HUES64 (cell line): ENCODE results near the gene ZNF26.

ENCODE experiments used
- H3K27ac ChIP-seq: 2 replicates; pipeline ENCODE4 v1.7.0; 2013; ENCODE audit warnings: low read depth, low read length, inconsistent platforms
- H3K27me3 ChIP-seq: 2 replicates; pipeline ENCODE4 v1.6.1; 2013; ENCODE audit warnings: mild to moderate bottlenecking, low read length; ENCODE audit not compliant: insufficient read depth
- H3K36me3 ChIP-seq: 2 replicates; pipeline ENCODE4 v1.6.1; 2013; ENCODE audit warnings: mild to moderate bottlenecking, low read length; ENCODE audit not compliant: insufficient read depth
- H3K4me1 ChIP-seq: 2 replicates; pipeline ENCODE4 v1.6.1; 2013; ENCODE audit warnings: mild to moderate bottlenecking, low read length, moderate library complexity; ENCODE audit not compliant: insufficient read depth
- H3K4me3 ChIP-seq: 2 replicates; pipeline ENCODE4 v1.5.1; 2013; ENCODE audit warnings: mild to moderate bottlenecking, low read length, moderate library complexity
- H3K9ac ChIP-seq: 2 replicates; pipeline ENCODE4 v1.6.1; 2013; ENCODE audit warnings: mild to moderate bottlenecking, low read depth, low read length
- H3K9me3 ChIP-seq: 2 replicates; pipeline ENCODE4 v1.6.1; 2013; ENCODE audit warnings: low read depth, low read length; ENCODE audit not compliant: insufficient read depth
- WGBS: fragments of 150-250, 120-280 bp; methylation state at CpG from one replicate; pipeline ENCODE4 v1.1.7; 2013; ENCODE audit warnings: missing lambda C conversion rate; 5-methylcytosine and 5-hydroxymethylcytosine counted together

Gene ZNF26

DNA sequence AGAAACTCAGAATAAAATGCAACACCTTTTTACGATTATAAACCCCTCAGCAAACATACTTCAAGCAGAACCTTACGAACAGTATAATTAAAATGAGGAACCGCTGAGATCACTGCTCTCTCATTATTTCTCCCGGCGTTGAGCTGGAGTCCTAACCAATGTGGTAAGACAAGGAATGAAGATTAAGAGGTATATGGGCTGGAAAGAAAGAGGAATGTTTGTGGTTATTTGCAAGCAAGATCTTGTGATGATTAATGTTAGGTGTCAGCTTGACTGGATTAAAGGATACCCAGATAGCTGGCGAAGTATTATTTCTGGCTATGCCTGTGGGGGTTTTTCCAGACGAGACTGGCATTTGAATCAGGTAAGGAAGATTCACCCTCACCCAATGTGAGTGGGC, 40.8 kb downstream of the ZNF26 start:
- peaks cover 65% of the 10 kb centered on the region for H3K9me3 ChIP-seq
- 94% methylated on average over 7 of the region's 7 CpGs for WGBS
- H3K36me3 ChIP-seq: no peaks in the 10 kb centered on the region
- no peaks in the 10 kb centered on the region for H3K4me1 ChIP-seq
- no peaks in the 10 kb centered on the region for H3K27me3 ChIP-seq
- no peak overlapping the region for H3K4me3 ChIP-seq
- no peak overlapping the region for H3K27ac ChIP-seq
- H3K9ac ChIP-seq: no peak overlapping the region

DNA sequence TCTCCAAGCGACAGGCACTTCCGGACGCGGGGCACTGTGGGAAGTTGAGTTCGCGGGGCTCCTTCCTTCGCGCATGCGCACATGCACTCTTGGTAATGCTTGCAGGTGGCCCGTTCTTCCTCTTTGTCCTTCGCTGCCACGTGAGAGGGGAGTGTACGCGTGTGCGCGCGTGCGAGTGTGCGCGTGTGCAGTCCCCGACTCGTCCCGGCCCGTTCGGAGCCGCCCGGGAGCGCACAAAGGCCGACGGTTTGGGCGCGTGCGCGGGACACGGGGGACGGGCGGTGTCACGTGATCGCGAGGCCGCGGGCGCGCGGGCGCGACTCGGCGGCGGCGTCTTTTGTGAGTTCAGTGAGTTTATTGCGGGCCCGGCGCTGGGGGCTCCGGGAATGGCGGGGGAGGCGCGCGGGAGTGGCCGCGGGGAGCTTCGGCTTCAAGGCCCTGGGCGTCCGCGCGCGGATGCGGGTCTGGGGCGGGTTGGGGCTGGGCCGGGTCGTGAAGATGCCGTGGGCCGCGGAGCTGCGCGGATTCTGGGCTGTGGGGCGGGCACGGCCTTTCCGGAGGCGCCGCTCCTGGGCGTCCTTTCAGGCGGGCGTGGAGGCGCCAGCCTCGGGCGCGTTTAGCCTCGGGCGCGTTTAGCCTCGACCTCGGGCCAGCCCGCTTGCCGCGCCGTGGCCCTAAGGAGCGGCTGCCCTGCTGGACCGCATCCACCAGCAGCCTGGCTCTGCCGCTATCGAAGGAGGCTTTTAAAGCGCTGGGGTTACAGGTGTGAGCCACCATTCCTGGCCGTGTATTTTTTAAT, 51.2 kb downstream of the ZNF26 start, which contains the start of gene ZNF84:
ZNF84 (plus strand) TSS at position 303 of the 799 bp plus-strand sequence. CDS start 3,959 bp downstream, outside the sequence.
- Histone ChIP-seq H3K4me1 (no peaks in the 10 kb centered on the region), H3K27ac (peak within 1 kb of the TSS; percentile 98), H3K9ac (peak within 1 kb of the TSS; percentile 98), H3K4me3 (peak within 1 kb of the TSS; percentile 90), H3K36me3 (peaks cover 42% of the 10 kb centered on the region), H3K9me3 (peaks cover 63% of the 10 kb centered on the region), H3K27me3 (no peaks in the 10 kb centered on the region)
- under 1% methylated on average over 103 of the region's 103 CpGs for WGBS

DNA sequence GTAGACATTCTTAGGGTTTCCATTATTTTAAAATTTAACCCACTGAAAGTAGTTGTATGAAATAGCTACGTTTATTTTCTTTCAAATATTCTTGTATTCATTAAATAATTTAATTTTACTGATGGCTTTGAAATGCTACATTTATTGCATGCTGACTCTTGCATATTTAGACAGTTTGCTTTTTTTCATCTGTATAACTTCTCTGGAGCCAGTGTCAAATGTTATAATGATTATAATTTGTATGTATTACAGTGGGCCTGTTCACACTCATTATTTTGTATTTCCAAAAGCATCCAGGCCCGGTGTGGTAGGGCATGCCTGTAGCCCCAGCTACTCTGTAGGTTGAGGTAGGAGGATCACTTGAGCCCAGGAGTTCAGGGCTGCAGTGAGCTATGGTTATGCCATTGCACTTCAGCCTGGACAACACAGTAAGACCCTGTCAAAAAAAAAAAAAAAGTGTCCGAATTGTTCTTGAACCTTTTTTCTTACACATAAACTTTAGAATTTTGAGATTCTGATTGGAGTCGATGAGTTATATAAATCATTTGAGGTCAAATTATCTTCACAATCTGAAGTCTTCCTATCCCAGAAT, 52.0 kb downstream of the ZNF26 start:
- Histone ChIP-seq H3K9me3 (peaks cover 66% of the 10 kb centered on the region), H3K36me3 (peaks cover 50% of the 10 kb centered on the region), H3K27me3 (no peaks in the 10 kb centered on the region), H3K27ac (peak overlapping the region; percentile 98; the same call in 1 of the 2 replicates), H3K4me1 (no peaks in the 10 kb centered on the region), H3K9ac (peak overlapping the region; percentile 98), H3K4me3 (peak overlapping the region; percentile 90)
- 100% methylated on average over 1 of the region's 4 CpGs for WGBS

DNA sequence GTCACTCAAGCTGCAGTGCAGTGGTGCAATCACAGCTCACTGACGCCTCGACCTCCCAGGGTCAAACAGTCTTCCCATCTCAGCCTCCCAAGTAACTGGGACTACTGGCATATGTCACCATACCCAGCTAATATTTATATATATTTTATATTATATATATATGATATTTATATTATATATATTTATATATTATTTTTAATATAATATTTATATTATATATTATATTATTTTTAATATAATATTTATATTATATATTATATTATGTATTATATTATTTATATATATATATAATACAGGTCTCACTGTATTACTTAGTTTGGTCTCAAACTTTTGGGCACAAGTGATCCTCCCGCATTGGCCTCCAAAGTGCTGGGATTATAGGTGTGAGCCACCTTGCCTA, 60.5 kb downstream of the ZNF26 start:
- H3K4me1 ChIP-seq: no peaks in the 10 kb centered on the region
- H3K27me3 ChIP-seq: no peaks in the 10 kb centered on the region
- WGBS: 97% methylated on average over 3 of the region's 3 CpGs
- 0 out of 2 replicates have a peak overlapping the region, but pooled peaks have one; percentile 3 for H3K4me3 ChIP-seq
- no peak overlapping the region for H3K27ac ChIP-seq
- no peak overlapping the region for H3K9ac ChIP-seq
- H3K9me3 ChIP-seq: peaks cover 97% of the 10 kb centered on the region
- peaks cover 98% of the 10 kb centered on the region for H3K36me3 ChIP-seq

DNA sequence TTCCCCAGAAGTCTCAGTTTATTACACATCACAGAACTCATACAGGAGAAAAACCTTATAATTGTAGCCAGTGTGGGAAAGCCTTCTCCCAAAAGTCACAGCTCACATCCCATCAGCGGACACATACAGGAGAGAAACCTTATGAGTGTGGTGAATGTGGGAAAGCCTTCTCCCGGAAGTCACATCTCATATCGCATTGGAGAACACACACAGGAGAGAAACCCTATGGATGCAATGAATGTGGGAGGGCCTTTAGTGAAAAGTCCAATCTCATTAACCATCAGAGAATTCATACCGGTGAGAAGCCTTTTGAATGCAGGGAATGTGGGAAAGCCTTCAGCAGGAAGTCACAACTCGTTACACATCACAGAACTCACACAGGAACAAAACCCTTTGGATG, 71.3 kb downstream of the ZNF26 start:
- Histone ChIP-seq H3K9ac (no peak overlapping the region), H3K27ac (no peak overlapping the region), H3K4me3 (no peak overlapping the region), H3K36me3 (peaks cover 80% of the 10 kb centered on the region), H3K27me3 (no peaks in the 10 kb centered on the region), H3K9me3 (peaks cover 99% of the 10 kb centered on the region), H3K4me1 (no peaks in the 10 kb centered on the region)
- 93% methylated on average over 3 of the region's 5 CpGs for WGBS

DNA sequence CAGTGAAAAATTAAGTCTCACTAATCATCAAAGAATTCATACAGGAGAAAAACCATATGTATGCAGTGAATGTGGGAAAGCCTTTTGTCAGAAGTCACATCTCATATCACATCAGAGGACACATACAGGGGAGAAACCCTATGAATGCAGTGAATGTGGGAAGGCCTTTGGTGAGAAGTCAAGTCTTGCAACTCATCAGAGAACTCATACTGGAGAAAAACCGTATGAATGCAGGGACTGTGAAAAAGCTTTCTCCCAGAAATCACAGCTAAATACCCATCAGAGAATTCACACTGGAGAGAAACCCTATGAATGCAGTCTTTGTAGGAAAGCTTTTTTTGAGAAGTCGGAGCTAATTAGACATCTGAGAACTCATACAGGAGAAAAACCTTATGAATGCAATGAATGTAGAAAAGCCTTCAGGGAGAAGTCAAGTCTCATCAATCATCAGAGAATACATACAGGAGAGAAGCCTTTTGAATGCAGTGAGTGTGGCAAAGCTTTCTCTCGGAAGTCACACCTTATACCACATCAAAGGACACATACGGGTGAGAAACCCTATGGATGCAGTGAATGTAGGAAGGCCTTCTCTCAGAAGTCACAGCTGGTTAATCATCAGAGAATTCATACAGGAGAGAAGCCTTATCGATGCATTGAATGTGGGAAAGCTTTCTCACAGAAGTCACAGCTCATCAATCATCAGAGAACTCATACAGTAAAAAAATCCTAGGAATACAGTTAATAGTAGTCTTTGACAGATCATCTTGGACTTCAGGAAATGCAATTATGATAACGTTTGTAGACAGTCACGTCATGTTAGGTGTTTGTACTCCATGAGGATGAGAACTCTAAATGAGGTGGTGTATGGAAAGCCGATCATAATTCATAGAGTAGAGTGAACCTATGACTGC, 72.3 kb downstream of the ZNF26 start:
- H3K9ac ChIP-seq: no peak overlapping the region
- H3K27ac ChIP-seq: no peak overlapping the region
- no peaks in the 10 kb centered on the region for H3K27me3 ChIP-seq
- H3K4me1 ChIP-seq: no peaks in the 10 kb centered on the region
- peak overlapping the region; percentile 33 for H3K4me3 ChIP-seq
- WGBS: 87% methylated on average over 8 of the region's 8 CpGs
- H3K36me3 ChIP-seq: peaks cover 70% of the 10 kb centered on the region
- H3K9me3 ChIP-seq: peaks cover 99% of the 10 kb centered on the region

DNA sequence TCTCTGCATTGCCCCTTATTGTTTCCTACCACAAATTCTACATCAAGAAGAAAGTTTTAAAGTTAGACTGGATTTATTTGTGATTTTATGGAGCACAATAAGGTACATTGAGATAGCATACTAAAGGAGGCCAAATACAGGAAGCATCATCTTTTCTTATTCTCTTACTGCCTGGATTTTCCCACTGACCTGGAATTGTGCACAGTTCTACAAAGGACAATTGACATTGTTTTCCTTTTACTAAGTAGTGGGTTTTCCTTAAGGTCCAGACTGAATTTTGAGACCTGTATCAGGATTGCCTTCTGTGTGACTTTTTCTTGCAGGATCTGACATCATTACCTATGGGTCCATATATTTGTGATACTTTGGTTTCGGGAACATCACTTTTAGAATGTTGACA, 75.8 kb downstream of the ZNF26 start:
- no peak overlapping the region for H3K9ac ChIP-seq
- no peak overlapping the region for H3K27ac ChIP-seq
- peaks cover 35% of the 10 kb centered on the region for H3K36me3 ChIP-seq
- H3K9me3 ChIP-seq: peaks cover 98% of the 10 kb centered on the region
- 100% methylated on average over 1 of the region's 1 CpG for WGBS
- H3K4me3 ChIP-seq: no peak overlapping the region
- no peaks in the 10 kb centered on the region for H3K27me3 ChIP-seq
- no peaks in the 10 kb centered on the region for H3K4me1 ChIP-seq

DNA sequence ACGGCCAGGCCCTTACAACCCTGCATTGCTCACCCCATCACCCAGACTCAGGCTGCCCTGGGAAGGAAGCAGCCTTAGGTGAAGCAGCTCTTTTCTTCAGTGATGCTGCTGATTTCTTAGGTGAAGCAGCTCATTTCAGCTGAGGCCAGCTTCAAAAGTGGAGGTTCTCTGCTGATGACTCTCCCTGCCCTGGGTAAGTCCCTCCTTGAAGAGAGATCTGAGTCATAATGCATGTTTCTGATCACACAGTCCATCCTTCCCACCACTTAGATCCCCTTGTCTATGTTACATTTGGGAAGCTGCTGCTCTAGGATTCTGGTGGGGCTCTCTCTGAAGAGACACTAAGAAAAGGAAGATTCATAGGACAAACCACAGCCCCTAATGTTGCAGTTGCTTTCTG, 77.4 kb downstream of the ZNF26 start:
- 96% methylated on average over 1 of the region's 1 CpG for WGBS
- no peaks in the 10 kb centered on the region for H3K4me1 ChIP-seq
- peaks cover 19% of the 10 kb centered on the region for H3K36me3 ChIP-seq
- H3K9ac ChIP-seq: no peak overlapping the region
- no peaks in the 10 kb centered on the region for H3K27me3 ChIP-seq
- H3K4me3 ChIP-seq: no peak overlapping the region
- H3K9me3 ChIP-seq: peaks cover 98% of the 10 kb centered on the region
- no peak overlapping the region for H3K27ac ChIP-seq

DNA sequence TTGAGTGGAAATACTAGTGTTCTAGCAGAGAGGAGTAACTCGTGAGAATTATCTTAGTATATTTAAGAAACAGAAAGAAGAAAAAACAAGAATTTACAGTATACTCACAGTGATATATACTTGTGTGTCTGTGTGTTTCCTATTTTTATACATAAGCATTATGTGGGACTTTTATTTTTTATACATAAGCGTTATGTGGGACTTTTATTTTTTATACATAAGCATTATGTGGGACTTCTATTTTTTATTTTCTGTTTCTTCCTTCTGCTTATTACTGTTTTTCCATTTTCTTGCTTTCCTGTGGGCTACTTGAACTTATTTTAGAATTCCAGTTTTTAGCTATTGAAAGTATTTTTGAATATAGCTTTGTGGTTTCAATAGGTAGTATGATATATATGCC, 87.7 kb downstream of the ZNF26 start:
- Histone ChIP-seq H3K27ac (no peak overlapping the region), H3K9me3 (peaks cover 83% of the 10 kb centered on the region), H3K4me1 (no peaks in the 10 kb centered on the region), H3K4me3 (no peak overlapping the region), H3K9ac (no peak overlapping the region), H3K36me3 (no peaks in the 10 kb centered on the region), H3K27me3 (no peaks in the 10 kb centered on the region)
- 100% methylated on average over 1 of the region's 2 CpGs for WGBS
